Epithelial cell of proximal tubule (primary cell): ENCODE results near the gene LMF1. TPM values are rescaled to one million over a fixed set of nuclear protein-coding genes. Genes with fewer than 3 reads are reported as not detected.

Experiments
- DNase-seq: peaks from one replicate; pipeline ENCODE4 v3.0.0-alpha.2; 2011; ENCODE audit warnings: low read depth
- H3K4me3 ChIP-seq: 2 replicates; pipeline ENCODE4 v1.5.1; 2011; ENCODE audit warnings: low read depth, mild to moderate bottlenecking, low read length
- total RNA-seq: library from RNA; depleted of rRNA; stranded (reverse); fragments of >200 nt; gene quantifications from 2 replicates; pipeline ENCODE4 v1.2.3, GENCODE V29; 2015
- TF ChIP-seq, protein P1 (sequence below): conservative IDR thresholded peaks from 2 replicates; pipeline ENCODE4 v1.5.1; 2012; ENCODE audit warnings: low read depth, mild to moderate bottlenecking, low read length

LMF1 gene
- total RNA-seq, 1 donor from 2014 or later = 8.2 TPM

GRCh38 chr16:989354-989814, 18.6 kb upstream of the LMF1 start:
- TF ChIP-seq, protein P1, sequence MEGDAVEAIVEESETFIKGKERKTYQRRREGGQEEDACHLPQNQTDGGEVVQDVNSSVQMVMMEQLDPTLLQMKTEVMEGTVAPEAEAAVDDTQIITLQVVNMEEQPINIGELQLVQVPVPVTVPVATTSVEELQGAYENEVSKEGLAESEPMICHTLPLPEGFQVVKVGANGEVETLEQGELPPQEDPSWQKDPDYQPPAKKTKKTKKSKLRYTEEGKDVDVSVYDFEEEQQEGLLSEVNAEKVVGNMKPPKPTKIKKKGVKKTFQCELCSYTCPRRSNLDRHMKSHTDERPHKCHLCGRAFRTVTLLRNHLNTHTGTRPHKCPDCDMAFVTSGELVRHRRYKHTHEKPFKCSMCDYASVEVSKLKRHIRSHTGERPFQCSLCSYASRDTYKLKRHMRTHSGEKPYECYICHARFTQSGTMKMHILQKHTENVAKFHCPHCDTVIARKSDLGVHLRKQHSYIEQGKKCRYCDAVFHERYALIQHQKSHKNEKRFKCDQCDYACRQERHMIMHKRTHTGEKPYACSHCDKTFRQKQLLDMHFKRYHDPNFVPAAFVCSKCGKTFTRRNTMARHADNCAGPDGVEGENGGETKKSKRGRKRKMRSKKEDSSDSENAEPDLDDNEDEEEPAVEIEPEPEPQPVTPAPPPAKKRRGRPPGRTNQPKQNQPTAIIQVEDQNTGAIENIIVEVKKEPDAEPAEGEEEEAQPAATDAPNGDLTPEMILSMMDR = no peak
- no peak for DNase-seq

DNA sequence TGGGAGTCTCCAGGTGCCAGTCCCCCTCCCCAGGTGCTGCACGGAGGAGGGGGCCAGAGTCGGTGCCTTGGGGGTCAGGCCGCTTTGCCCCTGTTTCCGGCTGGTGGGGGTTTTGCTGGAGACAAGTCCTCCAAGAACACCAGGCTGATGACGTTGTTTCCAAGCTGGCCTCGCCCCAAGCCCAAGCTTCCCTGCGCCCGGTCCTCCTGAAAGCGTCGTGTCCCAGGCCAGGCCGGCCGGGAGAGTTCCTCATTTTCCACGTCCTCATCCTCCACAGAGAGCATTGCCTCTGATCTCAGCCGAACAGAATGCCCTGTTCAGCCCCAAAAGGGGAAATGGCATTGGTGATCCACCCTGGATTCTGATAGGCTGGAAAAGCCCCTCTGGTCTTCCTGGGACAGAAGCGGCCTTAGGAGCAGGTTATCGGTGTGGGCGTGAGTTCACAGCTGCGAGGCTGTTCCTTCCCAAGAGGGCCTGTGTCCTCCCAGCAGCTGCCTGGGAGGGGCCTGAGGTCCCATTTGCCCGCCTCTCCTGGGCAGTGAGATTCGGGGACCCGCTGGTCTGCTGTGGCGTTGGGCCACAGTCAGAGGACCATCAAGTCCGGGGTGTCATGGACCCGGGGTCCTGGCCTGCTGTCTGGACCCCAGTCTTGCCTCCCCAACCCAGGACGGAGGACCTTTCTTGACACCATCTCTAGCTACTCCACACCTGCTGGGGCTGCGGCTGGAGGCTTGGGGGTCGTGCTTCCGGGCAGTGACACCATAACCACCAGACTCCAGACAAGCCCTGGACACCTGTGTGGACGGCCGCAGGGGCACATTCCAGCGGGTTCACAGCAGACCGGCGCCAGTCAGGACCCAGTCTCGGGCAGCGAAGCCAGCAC, 17.9 kb upstream of the LMF1 start:
- DNase-seq = no peak
- TF ChIP-seq, protein P1 = no peak
- H3K4me3 ChIP-seq = no peak overlapping the region

More at GRCh38 chr16:989354-989814, 18.6 kb upstream of the LMF1 start:
- H3K4me3 ChIP-seq = no peak overlapping the region

DNA sequence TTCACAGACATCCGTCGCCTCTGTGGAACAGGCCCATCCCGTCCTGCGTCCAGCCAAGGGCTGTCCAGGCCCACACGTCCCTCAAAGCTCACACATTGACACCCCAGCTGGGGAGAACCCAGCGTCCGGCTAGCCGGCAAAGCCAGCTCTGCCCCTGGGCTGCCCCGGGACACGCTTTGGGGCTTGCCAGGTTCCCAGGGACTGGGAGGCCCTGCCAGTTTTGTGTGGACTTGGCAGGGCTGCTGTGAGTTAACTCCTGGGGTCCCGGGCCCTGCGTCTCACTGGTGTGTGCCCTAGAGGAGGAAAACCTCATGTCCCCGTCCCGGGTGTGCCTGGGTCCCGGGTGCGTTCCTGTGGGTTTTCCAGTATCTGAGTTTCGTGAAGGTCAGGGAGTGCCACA, 17.1 kb upstream of the LMF1 start:
- no peak for DNase-seq
- H3K4me3 ChIP-seq = no peak overlapping the region
- TF ChIP-seq, protein P1 = no peak

GRCh38 chr16:986925-987582, 16.3 kb upstream of the LMF1 start:
- TF ChIP-seq, protein P1 = no peak
- no peak for DNase-seq
- no peak overlapping the region for H3K4me3 ChIP-seq

DNA sequence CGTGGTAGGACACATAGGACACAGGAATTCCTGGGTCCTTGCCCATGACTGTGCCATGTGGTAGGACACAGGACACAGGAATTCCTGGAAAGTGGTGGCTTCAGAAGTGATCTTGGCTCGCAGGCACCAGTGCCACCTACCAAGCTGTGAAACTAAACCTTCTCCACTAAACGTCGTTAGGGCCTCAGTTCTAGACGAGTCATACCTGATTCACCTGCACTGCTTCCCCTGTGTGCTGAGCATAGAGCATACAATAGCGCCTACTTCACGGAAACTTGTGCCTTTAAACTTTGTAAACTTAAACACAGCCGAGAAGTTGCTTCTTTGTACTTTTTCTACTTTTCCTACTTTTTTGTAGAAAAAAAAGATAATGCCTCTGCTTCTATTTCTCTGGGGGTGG, 15.6 kb upstream of the LMF1 start:
- TF ChIP-seq, protein P1 = no peak
- DNase-seq = no peak
- no peak overlapping the region for H3K4me3 ChIP-seq

- DNase-seq = no peak
- H3K4me3 ChIP-seq = no peak overlapping the region
- TF ChIP-seq, protein P1 = no peak
Observed at GRCh38 chr16:985646-986400, 15.0 kb upstream of the LMF1 start.
